ENCODE data around the gene SH3D21.

- TF ChIP-seq, protein P1, sequence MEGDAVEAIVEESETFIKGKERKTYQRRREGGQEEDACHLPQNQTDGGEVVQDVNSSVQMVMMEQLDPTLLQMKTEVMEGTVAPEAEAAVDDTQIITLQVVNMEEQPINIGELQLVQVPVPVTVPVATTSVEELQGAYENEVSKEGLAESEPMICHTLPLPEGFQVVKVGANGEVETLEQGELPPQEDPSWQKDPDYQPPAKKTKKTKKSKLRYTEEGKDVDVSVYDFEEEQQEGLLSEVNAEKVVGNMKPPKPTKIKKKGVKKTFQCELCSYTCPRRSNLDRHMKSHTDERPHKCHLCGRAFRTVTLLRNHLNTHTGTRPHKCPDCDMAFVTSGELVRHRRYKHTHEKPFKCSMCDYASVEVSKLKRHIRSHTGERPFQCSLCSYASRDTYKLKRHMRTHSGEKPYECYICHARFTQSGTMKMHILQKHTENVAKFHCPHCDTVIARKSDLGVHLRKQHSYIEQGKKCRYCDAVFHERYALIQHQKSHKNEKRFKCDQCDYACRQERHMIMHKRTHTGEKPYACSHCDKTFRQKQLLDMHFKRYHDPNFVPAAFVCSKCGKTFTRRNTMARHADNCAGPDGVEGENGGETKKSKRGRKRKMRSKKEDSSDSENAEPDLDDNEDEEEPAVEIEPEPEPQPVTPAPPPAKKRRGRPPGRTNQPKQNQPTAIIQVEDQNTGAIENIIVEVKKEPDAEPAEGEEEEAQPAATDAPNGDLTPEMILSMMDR (conservative IDR thresholded peaks at IDR 0.05) = no peak
- no peak for TF ChIP-seq ZFX (IDR thresholded peaks at IDR 0.05)
Observed at GRCh38 chr1:36268981-36269380, 37.2 kb upstream of the SH3D21 start.
